PFSK-1 (cell line): ENCODE measurements around the gene TAF5.

ENCODE experiments used
- FOXP2 ChIP-seq: optimal IDR thresholded peaks from 2 replicates; pipeline ENCODE3; 2011; ENCODE audit warnings: borderline replicate concordance, control low read depth, inconsistent platforms; ENCODE audit not compliant: insufficient read depth; ENCODE audit errors: extremely low read length, extremely low read depth
- POLR2AphosphoS5 ChIP-seq: IDR thresholded peaks from 2 replicates; pipeline ENCODE4 v1.6.1; 2012; ENCODE audit warnings: low read depth, mild to moderate bottlenecking, control low read depth, low read length, moderate library complexity
- SIN3A ChIP-seq: IDR thresholded peaks from 2 replicates; pipeline ENCODE4 v1.6.1; 2012; ENCODE audit warnings: mild to moderate bottlenecking, low read length, moderate library complexity, borderline replicate concordance; ENCODE audit not compliant: insufficient read depth
- TAF1 ChIP-seq: IDR thresholded peaks from 2 replicates; pipeline ENCODE4 v1.6.1; 2012; ENCODE audit warnings: low read length, control low read depth, borderline replicate concordance; ENCODE audit not compliant: insufficient read depth
- TF ChIP-seq, protein P1 (sequence below), 2 experiments: IDR thresholded peaks; 2 replicates each; pipeline versions ENCODE4 v1.6.1 to v1.8.0; 2011 to 2012; ENCODE audit warnings: low read depth in 2 of 2, low read length in 2 of 2, control low read depth in 1 of 2, inconsistent platforms in 1 of 2, mild to moderate bottlenecking in 1 of 2, moderate library complexity in 1 of 2; ENCODE audit not compliant: insufficient read depth in 1 of 2

DNA sequence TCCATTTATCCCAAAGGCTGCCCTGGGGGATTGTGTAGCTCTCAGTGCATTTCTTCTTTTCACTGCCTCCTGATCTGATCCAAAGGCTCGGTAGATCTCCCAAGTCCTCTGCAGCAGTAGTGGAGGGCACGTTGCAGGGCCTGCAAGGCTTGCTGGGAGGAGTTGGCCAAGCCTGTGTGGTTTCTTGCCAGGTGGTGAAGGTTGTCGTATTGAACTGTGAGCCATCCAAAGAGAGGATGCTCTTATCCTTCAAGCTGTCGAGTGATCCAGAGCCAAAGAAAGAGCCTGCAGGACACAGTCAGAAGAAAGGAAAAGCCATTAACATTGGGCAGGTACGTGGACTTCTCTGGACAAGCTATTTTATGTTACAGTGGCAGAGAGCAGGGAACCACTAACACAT is 49.8 kb downstream of the TAF5 start:
- TF ChIP-seq, protein P1, sequence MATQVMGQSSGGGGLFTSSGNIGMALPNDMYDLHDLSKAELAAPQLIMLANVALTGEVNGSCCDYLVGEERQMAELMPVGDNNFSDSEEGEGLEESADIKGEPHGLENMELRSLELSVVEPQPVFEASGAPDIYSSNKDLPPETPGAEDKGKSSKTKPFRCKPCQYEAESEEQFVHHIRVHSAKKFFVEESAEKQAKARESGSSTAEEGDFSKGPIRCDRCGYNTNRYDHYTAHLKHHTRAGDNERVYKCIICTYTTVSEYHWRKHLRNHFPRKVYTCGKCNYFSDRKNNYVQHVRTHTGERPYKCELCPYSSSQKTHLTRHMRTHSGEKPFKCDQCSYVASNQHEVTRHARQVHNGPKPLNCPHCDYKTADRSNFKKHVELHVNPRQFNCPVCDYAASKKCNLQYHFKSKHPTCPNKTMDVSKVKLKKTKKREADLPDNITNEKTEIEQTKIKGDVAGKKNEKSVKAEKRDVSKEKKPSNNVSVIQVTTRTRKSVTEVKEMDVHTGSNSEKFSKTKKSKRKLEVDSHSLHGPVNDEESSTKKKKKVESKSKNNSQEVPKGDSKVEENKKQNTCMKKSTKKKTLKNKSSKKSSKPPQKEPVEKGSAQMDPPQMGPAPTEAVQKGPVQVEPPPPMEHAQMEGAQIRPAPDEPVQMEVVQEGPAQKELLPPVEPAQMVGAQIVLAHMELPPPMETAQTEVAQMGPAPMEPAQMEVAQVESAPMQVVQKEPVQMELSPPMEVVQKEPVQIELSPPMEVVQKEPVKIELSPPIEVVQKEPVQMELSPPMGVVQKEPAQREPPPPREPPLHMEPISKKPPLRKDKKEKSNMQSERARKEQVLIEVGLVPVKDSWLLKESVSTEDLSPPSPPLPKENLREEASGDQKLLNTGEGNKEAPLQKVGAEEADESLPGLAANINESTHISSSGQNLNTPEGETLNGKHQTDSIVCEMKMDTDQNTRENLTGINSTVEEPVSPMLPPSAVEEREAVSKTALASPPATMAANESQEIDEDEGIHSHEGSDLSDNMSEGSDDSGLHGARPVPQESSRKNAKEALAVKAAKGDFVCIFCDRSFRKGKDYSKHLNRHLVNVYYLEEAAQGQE (IDR thresholded peaks at IDR 0.05; ENCODE audit: insufficient read depth in 1 of 2, low read depth in 2 of 2, low read length in 2 of 2), result no peak
- TF ChIP-seq POLR2AphosphoS5 (no peak), SIN3A (no peak), TAF1 (no peak), FOXP2 (no peak)
